NCI-H82 treated with DMSO at 0.1 percent for 48 hours (cell line): ENCODE data around the gene MTURN.
"Not testable (repeated sequence)": the region's sequence is repeated elsewhere in the genome, so short reads cannot be mapped to it uniquely, and the experiment has no call there.

Experiments used
- DNase-seq: peaks from one replicate; lab custom pipeline; 2025; ENCODE audit not compliant: unreplicated experiment; lab: John Stamatoyannopoulos, UW

Gene MTURN

GRCh38 chr7:30177186-30177585 lies 42.4 kb downstream of the MTURN start:
- DNase-seq = no peak

GRCh38 chr7:30177965-30178364 lies 43.2 kb downstream of the MTURN start:
- DNase-seq = no peak

GRCh38 chr7:30178748-30179436 lies 44.1 kb downstream of the MTURN start:
- no peak for DNase-seq

GRCh38 chr7:30180718-30181117 lies 45.9 kb downstream of the MTURN start:
- DNase-seq = no peak

- DNase-seq = no peak
These were observed 46.4 kb downstream of the MTURN start for GRCh38 chr7:30181211-30181610.

DNA sequence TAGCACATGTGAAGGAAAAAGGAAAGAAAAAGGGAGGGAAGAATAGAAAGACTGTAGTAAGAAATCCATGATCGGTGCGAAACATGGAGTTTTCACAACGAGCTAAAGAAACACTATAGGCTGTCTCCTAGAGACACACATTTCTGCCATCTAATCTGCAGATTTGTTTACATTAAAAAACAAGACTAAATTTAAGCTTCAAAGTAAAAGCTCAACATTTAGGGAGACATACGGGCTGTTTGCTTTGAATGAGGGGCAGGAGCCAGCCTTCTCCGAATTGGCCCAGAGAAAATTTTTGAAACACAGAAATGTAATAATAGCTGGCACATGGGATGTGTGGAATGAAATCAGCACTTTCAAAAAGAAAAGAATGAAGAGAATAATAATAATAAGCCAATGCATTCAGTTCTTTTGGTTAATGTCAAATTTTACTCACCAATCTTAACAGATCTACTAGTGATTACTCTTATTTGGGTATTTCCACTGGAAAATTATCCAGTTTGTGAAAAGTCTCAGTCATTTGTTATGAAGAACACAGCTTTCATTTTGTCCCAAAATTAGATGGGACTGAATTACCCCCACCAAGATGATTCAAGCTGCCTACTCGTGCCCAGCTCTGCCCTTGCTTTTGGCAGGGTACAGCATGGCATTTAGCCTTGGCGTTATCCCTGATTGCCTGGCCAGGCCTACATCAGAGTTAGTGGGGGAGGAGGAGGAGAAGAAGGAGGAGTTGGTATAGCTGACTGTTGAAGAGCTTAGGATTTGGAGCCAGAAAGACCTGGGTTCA lies 47.1 kb downstream of the MTURN start:
- DNase-seq = no peak

DNA sequence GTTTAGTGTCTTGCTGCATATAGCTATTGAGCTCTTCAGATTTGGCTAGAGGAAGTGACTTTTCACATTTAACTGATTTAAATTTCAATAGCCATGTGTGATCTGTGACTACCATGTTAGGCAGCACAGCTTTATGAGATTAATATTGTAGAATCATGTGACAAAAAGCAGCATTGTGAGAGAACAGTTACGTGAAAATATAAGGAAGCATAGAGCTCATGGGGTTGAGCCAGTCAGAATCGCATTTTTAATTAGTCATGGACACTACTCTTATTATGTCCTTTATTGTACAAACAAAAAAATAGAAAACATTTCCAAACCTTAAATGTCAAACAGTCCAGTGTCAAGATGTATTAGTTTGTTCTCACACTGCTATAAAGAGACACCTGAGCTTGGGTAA lies 48.0 kb downstream of the MTURN start:
- no peak for DNase-seq

DNA sequence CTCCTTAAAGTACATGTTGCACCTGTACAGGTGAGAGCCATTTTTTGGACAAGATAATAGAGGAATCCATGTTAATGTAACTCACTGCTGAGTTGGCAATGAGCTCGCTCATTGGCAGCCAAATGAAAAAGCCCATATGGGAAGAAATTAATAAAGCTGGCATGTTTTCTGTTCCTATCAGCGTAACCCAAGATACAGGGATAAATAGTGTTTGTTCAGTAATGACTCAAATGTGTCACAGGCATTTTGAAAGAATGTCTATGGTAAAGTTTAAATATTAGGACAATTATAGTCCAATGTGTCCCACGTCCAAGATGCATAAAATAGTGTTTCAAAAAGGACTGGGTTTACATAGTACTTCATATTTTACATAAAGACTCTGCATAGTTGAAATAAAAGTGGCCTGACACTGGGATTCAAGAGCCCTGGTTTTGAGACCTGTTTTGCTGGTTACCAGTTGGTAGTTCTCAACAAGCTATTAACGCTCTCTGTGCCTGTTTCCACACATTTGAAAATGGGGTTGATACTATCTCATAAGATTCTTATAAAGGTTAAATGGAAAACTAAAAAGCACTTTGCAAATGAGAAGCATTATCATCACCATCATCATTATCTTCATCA lies 49.1 kb downstream of the MTURN start:
- DNase-seq = no peak

DNA sequence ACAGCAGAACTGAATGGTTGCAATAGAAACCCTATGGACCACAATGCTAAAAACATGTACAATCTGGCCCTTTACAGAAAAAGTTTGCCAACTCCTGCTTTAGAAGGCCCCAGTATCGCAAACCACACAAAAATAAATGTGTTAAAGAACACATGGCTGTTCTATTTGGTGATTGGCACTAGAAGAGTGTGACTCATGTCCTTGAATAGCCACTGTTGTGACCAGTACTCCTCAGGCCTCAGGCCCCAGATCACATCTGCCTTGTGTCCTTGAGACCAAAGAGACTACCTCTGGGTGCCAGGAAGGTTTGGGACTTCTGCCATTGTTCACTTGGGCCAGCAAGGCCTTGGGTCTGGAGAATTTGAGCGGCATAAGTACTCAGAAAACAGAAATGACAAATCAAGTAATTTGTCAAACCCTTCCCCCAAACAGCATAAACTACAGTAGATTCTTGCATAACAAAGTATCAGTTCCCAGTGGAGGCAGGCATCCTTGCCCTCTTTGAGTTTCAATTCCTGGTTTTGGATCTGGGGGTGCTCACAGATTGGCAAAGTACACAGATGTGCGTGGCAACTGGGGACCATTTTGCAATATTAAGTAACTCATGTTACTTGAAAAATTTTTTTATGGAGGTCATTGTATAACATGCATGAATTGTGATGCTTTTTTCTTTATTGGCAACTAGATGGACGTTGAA lies 50.2 kb downstream of the MTURN start:
- no peak for DNase-seq

- no peak for DNase-seq
These were observed 50.7 kb downstream of the MTURN start for GRCh38 chr7:30185496-30185895.

DNA sequence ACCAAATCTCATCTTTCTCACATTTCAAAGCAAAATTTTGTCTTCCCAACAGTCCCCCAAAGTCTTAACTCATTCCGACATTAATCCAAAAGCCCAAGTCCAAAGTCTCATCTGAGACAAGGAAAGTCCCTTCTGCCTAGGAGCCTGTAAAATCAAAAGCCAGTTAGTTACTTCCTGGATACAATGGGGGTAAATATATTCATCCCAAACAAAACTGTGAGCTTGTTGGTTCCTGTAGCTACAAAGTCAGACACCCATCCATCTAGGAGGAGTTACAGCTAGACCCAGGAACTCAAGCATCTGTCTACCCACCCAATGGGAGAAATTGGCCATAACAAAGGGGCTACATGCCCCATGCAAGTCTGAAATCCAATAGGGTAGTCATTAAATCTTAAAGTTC lies 51.9 kb downstream of the MTURN start:
- no peak for DNase-seq

DNA sequence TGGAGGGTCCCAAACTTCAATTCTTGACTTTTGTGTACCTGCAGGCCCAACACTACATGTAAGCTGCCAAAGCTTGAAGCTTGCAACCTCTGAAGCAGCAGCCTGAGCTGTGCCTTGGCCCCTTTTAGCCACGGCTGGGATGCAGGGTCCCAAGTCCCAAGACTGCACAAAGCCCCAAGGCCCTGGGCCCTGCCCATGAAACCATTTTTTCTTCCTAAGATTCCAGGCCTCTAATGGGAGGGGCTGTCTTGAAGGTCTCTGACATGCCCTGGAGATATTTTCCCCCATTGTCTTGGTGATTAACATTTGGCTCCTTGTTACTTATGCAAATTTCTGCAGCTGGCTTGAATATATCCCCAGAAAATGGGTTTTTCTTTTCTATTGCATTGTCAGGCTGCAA lies 52.7 kb downstream of the MTURN start:
- no peak for DNase-seq

GRCh38 chr7:30188381-30188780 lies 53.6 kb downstream of the MTURN start:
- not testable (repeated sequence) for DNase-seq

- DNase-seq = no peak
These were observed 54.0 kb downstream of the MTURN start for GRCh38 chr7:30188811-30189210.

- no peak for DNase-seq
These were observed 57.0 kb downstream of the MTURN start for GRCh38 chr7:30191809-30192208.

DNA sequence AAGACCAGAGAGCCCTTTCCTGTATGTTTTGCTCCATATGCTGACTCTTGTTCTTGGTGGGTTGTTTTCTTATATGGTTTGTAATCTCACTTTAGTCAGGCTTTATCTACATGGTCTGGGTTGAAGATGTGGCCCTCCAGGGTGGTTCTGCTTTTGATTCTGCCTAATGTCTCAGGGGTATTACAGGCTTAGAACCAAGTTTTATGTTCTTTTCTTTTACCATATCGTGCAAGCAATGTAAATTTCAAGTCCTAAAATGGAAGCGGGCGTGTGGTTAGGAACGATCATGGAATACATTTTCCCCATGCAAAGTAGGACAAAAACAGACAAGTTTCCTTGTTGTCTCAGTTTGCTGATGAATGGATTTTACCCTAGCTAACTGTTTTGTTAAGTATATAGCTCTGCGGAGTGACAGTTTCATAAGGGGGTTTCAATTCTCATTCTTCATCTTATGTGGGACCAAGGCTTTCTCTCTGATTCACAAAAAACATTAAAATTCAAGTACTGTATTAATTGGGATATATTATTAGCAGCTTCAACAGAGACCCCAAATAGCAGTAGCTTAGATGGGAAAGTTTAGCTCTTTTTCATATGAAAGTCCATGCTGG lies 58.7 kb downstream of the MTURN start:
- DNase-seq = no peak

DNA sequence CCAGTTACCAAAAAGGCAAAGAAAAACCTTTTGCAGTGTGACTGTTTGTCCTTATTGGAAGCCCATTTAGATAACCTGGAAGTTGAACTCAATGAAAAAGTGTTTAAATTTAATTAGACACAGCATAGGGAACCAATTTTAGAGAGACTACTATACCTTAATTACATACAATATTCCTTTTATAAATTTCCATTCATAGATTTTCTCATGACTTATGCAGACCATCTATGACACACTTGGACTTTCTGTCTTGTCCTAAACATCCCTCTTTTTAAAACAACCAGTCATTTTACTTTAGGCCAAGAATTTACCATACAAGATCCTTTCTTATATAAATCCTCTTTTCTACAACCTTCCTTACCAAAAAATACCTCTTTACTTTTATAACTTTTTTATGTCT lies 61.6 kb downstream of the MTURN start:
- DNase-seq = no peak

DNA sequence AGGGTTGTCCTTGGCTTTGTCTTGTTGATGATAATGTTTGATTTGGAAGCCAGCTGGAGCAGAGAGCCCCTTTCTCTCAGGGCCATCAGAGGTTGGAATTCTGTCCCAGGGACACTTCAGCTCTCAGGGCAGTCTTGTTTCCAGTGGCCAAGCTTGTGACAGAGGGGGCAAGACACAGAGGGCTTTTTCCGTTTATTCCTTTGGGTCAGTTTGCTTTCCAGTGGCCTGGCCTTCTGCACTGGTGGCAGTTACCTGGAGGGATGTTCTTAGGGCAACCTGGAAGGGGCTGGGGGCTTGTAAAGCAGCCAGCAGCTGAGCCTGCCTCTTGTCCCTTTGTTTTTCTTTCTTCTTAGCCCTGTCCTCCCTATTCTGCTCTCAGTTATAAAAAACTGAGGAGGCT lies 62.7 kb downstream of the MTURN start:
- DNase-seq = no peak

DNA sequence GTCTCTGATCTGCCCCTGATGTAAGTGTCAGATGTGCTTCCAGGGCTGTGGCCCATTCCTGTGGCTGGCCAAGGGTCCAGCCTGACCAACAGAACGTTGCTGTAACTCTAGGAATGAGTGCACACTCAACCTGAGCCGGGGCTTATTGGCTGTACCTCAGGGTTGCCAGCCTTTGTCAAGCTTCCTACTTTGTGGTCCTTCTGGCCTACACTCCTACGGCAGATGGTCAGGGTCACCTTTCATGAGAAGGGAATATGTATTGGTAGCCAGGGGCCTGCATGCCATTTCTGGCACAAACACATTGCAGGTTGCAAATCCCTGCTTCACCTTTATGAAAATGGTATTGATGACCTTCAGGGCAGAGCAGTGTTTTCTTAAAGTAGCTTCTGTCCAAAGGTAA lies 64.5 kb downstream of the MTURN start:
- DNase-seq = no peak

DNA sequence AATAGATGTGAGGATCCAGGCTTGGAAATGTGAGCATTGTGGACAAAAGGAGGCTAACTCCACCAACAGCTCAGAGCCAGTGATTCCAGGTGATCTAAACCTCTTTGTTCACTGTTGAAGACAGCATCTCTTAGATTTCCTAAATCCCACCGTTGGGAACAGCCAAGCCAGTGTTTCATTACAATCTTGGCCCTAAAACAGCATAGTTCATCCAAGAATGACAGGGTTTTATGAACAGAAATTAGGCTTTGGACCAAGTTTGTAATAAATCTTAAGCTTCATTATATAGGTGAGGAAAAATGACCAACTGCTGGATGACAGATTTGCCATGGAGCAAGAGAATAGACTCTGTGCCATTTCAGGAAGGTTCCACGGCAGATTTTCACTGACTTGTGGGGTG lies 65.8 kb downstream of the MTURN start:
- DNase-seq = no peak

- no peak for DNase-seq
These were observed 66.4 kb downstream of the MTURN start for GRCh38 chr7:30201161-30201666.
